HG03442 (cell line): ENCODE measurements around the gene FAM131B.

Experiments used
- ATAC-seq: cut with Tn5 transposase; IDR thresholded peaks from one replicate; pipeline ENCODE4 v1.9.1; 2021; ENCODE audit warnings: mild to moderate bottlenecking, moderate library complexity; ENCODE audit not compliant: unreplicated experiment

FAM131B gene

GRCh38 chr7:143360788-143361551 is 1.5 kb downstream of the FAM131B start:
- no peak for ATAC-seq

GRCh38 chr7:143359771-143360353 is 2.7 kb downstream of the FAM131B start:
- no peak for ATAC-seq

- no peak for ATAC-seq
Measured at GRCh38 chr7:143358626-143359025, 3.9 kb downstream of the FAM131B start.

- no peak for ATAC-seq
Measured at GRCh38 chr7:143356414-143357050, 6.0 kb downstream of the FAM131B start.

GRCh38 chr7:143355450-143356385 is 6.8 kb downstream of the FAM131B start:
- no peak for ATAC-seq

GRCh38 chr7:143354965-143355364 is 7.5 kb downstream of the FAM131B start:
- ATAC-seq, result no peak

- ATAC-seq, result no peak
Measured at GRCh38 chr7:143354376-143354775, 8.1 kb downstream of the FAM131B start.

GRCh38 chr7:143352531-143353002 is 9.9 kb downstream of the FAM131B start:
- ATAC-seq, result no peak

- no peak for ATAC-seq
Measured at GRCh38 chr7:143351574-143351973, 10.9 kb downstream of the FAM131B start.

GRCh38 chr7:143351060-143351459 is 11.5 kb downstream of the FAM131B start:
- no peak for ATAC-seq

- no peak for ATAC-seq
Measured at GRCh38 chr7:143347950-143348349, 14.6 kb downstream of the FAM131B start.

- ATAC-seq, result no peak
Measured at GRCh38 chr7:143346018-143346417, 16.5 kb downstream of the FAM131B start.

- ATAC-seq, result peak; percentile 85
Measured at GRCh38 chr7:143345428-143345900, 17.0 kb downstream of the FAM131B start.

- ATAC-seq, result no peak
Measured at GRCh38 chr7:143343596-143343995, 18.9 kb downstream of the FAM131B start.

- no peak for ATAC-seq
Measured at GRCh38 chr7:143341842-143342241, 20.7 kb downstream of the FAM131B start.

- ATAC-seq, result no peak
Measured at GRCh38 chr7:143337216-143337615, 25.3 kb downstream of the FAM131B start.

GRCh38 chr7:143334244-143334643 is 28.3 kb downstream of the FAM131B start:
- no peak for ATAC-seq

GRCh38 chr7:143331179-143331801 is 31.2 kb downstream of the FAM131B start:
- no peak for ATAC-seq

GRCh38 chr7:143329471-143330170 is 32.9 kb downstream of the FAM131B start:
- ATAC-seq, result no peak

- peak; percentile 75 for ATAC-seq
Measured at GRCh38 chr7:143327903-143328302, 34.6 kb downstream of the FAM131B start.
